ENCODE measurements around the gene CLIC4. TPM values are rescaled to one million over a fixed set of nuclear protein-coding genes. Genes with fewer than 3 reads are reported as not detected.
"Not testable (repeated sequence)": the region's sequence is repeated elsewhere in the genome, so short reads cannot be mapped to it uniquely, and the experiment has no call there.

CLIC4 gene
- total RNA-seq, 4 donors from 2014 or later = 205 to 309 (median 292) TPM

DNA sequence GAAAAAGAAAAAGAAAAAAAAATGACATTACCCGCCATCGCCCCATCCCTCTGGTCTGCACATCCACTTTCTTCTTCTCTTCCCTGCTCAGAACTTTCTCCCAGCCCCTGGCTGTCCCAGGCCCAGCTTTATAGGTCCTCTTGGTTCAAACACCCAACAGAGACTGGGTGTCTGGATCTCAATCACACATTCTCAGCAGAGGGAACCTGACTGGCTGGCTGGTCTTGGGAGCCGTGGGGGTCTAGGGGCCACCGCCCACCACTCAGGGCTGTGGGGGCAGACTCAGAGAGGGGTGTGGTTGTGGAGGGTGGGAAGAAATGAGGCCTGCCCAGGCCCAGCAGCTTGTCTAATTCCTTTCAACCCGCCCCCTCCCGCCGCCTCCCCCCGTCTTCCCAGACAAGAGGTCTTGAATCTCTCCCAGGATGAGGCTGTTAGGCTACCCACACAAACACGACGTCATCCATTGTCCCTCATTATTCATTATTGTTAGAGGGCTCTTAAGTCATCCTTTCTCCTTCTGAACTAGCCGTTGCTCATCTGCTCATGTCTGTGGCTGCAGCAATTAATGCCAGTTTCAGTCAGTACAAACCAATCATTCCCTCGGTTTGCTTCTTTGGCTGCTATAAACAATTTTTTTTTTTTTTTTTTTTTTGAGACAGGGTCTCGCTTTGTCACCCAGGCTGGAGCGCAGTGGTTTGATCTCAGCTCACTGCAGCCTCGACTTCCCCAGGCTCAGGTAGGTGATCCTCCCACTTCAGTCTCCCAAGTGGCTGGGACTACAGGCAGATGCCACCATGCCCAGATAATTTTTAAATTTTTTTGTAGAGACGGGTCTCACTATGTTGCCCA, 40.6 kb upstream of the CLIC4 start:
- no peak for ATAC-seq (ENCODE audit: low FRiP score)
- no peak for TF ChIP-seq CTCF (IDR thresholded peaks at IDR 0.05)
- DNase-seq (ENCODE audit: low spot score) = no peak

DNA sequence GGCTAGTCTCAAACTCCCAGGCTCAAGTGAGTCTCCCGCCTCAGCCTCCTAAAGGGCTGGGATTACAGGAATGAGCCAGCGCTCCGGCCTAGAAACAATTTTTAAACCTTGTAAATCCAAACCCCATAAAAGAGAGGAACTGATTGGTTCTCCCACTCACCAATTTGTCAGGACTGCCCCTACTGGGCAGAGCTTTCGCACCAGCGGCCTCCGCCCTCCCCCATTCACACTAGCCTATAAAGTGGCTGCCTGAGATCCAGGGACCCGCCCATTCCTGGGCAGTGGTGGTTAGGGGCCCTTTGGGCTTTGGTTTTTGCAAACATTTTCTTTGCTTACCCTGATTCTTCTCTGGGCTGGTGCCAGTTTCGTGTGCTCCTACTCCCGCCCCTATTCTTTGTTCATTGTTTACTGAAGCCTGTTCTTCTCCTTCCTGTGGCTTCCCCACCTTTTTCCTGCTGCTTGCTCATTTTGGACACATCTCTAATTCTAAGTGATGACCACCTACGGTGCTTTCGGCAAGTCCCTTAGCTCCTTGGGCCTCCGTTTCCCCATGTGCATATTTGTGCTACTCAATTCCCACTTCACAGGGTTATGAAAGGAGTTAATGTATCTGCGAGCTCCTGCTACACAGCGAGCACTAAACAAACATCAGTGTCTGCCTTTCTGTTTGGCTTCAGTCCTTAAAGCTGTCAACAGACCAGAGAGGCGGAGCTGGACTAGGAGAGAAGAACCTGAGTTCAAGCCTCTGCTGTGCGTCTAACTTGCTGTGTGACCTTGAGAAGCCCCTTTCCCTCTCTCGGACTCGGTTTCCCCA, 39.8 kb upstream of the CLIC4 start:
- peak; percentile 65 for ATAC-seq (ENCODE audit: low FRiP score)
- DNase-seq (ENCODE audit: low spot score) = no peak
- TF ChIP-seq CTCF (IDR thresholded peaks at IDR 0.05) = no peak

GRCh38 chr1:24706074-24706389, 39.2 kb upstream of the CLIC4 start:
- not testable (repeated sequence) for ATAC-seq (ENCODE audit: low FRiP score); DNase-seq (ENCODE audit: low spot score)

DNA sequence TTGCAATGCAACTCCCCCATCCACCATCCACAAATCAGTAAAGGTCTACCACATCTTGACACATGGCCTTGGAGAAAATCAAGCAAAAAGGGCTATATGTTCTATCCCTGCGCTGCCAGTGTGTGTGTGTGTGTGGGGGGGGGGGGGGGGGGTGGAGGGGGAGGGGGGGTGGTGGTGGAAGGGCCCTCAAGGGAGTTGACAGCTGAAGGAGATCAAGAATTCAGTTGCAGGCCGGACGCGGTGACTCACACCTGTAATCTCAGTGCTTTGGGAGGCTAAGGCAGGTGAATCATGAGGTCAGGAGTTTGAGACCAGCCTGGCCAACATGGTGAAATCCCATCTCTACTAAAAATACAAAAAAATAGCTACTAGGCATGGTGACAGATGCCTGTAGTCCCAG, 37.6 kb upstream of the CLIC4 start:
- ATAC-seq (ENCODE audit: low FRiP score) (peak; percentile 35), DNase-seq (ENCODE audit: low spot score) (no peak)
- no peak for TF ChIP-seq CTCF (IDR thresholded peaks at IDR 0.05)

DNA sequence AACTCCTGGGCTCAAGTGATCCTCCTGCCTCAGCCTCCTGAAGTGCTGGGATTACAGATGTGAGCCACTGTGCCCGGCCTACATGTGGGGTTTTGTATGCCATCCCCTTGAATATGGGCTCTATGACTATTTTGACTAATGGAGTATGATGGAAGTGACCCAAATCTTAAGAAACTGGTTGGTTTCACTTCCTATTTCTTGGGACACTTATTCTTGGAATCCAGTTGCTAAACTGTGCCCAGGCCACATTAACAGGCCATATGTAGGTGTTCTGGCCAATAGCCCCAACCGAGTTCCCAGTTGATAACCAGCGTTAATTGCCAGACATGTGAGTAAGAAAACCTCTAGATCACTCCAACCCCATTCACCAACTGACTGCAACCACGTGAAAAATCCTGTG, 36.3 kb upstream of the CLIC4 start:
- DNase-seq (ENCODE audit: low spot score) = no peak
- TF ChIP-seq CTCF (IDR thresholded peaks at IDR 0.05) = no peak
- ATAC-seq (ENCODE audit: low FRiP score) = no peak

DNA sequence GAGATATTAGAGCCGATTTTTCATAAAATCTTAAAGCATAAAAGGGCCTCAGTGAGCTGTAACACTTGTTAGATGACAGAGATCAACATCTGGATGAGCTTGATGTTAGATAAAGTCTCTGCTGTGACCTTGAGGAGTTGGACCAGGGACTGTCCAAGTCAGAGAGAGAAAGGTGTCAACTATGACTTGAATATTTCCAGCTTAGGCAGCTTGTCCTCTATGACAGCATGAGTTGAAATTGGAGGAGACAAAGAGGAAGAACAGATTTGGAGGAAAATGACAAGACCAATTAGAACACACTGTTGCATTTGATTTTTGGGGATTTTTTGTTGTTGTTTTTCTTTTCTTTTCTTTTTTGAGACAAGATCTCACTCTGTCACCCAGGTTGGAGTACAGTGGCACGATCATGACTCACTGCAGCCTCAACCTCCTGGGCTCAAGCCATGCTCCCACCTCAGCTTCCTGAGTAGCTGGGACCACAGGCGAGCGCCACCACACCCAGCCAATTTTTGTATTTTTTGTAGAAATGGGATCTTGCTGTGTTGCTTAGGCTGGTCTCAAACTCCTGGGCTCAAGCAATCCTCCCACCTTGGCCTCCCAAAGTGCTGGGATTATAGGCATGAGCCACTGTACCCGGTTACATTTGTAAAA, 35.3 kb upstream of the CLIC4 start:
- no peak for ATAC-seq (ENCODE audit: low FRiP score)
- no peak for DNase-seq (ENCODE audit: low spot score)
- TF ChIP-seq CTCF (IDR thresholded peaks at IDR 0.05) = no peak

GRCh38 chr1:24711329-24711728, 33.9 kb upstream of the CLIC4 start:
- no peak for TF ChIP-seq CTCF (IDR thresholded peaks at IDR 0.05)
- no peak for ATAC-seq (ENCODE audit: low FRiP score)
- no peak for DNase-seq (ENCODE audit: low spot score)
